ENCODE data around the gene DSC1. TPM values are rescaled to one million over a fixed set of nuclear protein-coding genes. Genes with fewer than 3 reads are reported as not detected.
A peak's percentile ranks its signal among the peaks of the same experiment; 100 is the strongest.

The DSC1 gene
- total RNA-seq, 4 donors from 2014 or later: not detected

DNA sequence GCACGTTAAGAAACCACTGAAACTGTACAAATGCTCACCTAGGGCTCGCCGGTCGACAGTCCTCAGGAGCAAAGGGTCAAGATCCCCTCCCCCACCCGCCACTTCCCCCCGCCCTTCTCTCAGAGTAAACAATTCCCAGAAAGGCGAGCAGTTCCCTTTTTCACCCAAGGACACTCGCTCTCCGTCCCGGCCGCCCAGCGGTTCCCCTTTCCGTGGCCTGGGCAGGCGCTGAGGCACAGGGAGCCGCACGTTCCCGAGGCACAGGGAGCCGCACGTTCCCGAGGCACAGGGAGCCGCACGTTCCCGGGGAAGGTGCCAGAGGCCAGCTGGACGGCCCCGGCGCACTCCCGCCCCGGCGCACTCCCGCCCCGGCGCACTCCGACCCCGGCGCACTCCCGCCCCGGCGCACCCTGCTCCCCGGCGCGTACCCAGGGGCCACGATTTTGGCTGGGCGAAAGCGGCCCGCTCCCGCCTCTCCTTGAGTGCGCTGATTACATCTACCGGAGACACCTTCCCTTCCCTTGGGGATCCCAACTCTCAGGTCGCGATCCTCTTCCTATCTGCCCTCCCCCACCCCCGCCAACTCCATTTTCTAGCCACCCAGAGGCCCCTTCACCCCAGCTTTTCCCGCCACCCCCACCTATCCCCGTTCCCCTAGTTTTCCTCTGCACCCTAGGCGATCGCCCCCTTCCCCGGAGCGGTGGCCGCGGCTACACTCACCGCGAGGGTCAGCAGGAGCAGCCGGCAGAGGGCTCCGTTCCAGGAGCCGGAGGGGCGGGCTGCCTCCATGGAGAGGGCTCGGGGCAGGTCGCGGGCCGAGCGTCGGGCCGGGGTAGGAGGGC lies 61.3 kb downstream of the DSC1 start:
- peaks cover 5% of the 10 kb centered on the region for H3K27me3 ChIP-seq
- 10% methylated on average over 4 to 45 of the region's 72 CpGs for WGBS, 2 donors (ENCODE audit: low coverage in 1 of 2)
- peak overlapping the region; percentile 29 to 96 (median 76) for H3K4me3 ChIP-seq
- H3K9me3 ChIP-seq: no peaks in the 10 kb centered on the region
- in situ Hi-C loops (cut with MboI; ENCODE audit: low pct_ligation_motif_present in 1 of 4, low pct_unique_long_range_greater_than_20kb in 1 of 4, low sequenced_read_pairs in 3 of 4) (loop anchor here in 1 of 4 donors (10.0 kb wide), 1 partner anchor 103 kb away; no protein-coding TSS in a partner anchor), intact Hi-C loops (cut with DNase I; ENCODE audit: low total_unique reads) (no loop called here)
- TF ChIP-seq POLR2A (IDR thresholded peaks at IDR 0.05): peak; percentile 68
- no peak for TF ChIP-seq EP300 (IDR thresholded peaks at IDR 0.05; ENCODE audit: low read depth)
- TF ChIP-seq POLR2AphosphoS5 (IDR thresholded peaks at IDR 0.05): peak in 2 of 3 donors; percentile 80 to 82
- H3K27ac ChIP-seq: peak overlapping the region; percentile 92 to 98 (median 96)
- no peaks in the 10 kb centered on the region for H3K36me3 ChIP-seq
- H3K4me1 ChIP-seq: peaks cover 0 to 30% (median 18%) of the 10 kb centered on the region in 4 donors
- DNase-seq: peak; percentile 73

GRCh38 chr18:31100436-31101182 lies 62.0 kb downstream of the DSC1 start:
- DNase-seq: peak; percentile 56
- 15 to 19% methylated on average over 15 to 23 of the region's 23 CpGs for WGBS, 2 donors (ENCODE audit: low coverage in 1 of 2)
- peak overlapping the region; percentile 29 to 96 (median 76) for H3K4me3 ChIP-seq
- H3K27me3 ChIP-seq: peaks cover 5% of the 10 kb centered on the region
- TF ChIP-seq POLR2AphosphoS5 (IDR thresholded peaks at IDR 0.05): peak in 2 of 3 donors; percentile 34 to 54
- peak; percentile 2 for TF ChIP-seq POLR2A (IDR thresholded peaks at IDR 0.05)
- TF ChIP-seq EP300 (IDR thresholded peaks at IDR 0.05; ENCODE audit: low read depth): no peak
- no peaks in the 10 kb centered on the region for H3K36me3 ChIP-seq
- in situ Hi-C loops (cut with MboI; ENCODE audit: low pct_ligation_motif_present in 1 of 4, low pct_unique_long_range_greater_than_20kb in 1 of 4, low sequenced_read_pairs in 3 of 4) (loop anchor here in 1 of 4 donors (10.0 kb wide), 1 partner anchor 104 kb away; no protein-coding TSS in a partner anchor), intact Hi-C loops (cut with DNase I; ENCODE audit: low total_unique reads) (no loop called here)
- H3K4me1 ChIP-seq: peaks cover 0 to 30% (median 19%) of the 10 kb centered on the region in 4 donors
- H3K27ac ChIP-seq: peak overlapping the region; percentile 92 to 98 (median 96)
- H3K9me3 ChIP-seq: no peaks in the 10 kb centered on the region

GRCh38 chr18:31099450-31100230 lies 63.0 kb downstream of the DSC1 start:
- intact Hi-C loops (cut with DNase I; ENCODE audit: low total_unique reads) (no loop called here), in situ Hi-C loops (cut with MboI; ENCODE audit: low pct_ligation_motif_present in 1 of 4, low pct_unique_long_range_greater_than_20kb in 1 of 4, low sequenced_read_pairs in 3 of 4) (loop anchor here in 3 of 4 donors (10.0 to 25.0 kb wide), 4 partner anchors 105 to 438 kb away; no protein-coding TSS in a partner anchor)

GRCh38 chr18:31098878-31099277 lies 63.8 kb downstream of the DSC1 start:
- DNase-seq: no peak
- H3K4me3 ChIP-seq: peak overlapping the region in 2 of 4 donors; percentile 3 to 82
- in situ Hi-C loops (cut with MboI; ENCODE audit: low pct_ligation_motif_present in 1 of 4, low pct_unique_long_range_greater_than_20kb in 1 of 4, low sequenced_read_pairs in 3 of 4): loop anchor here in 3 of 4 donors (25.0 kb wide), 3 partner anchors 313 to 438 kb away; no protein-coding TSS in a partner anchor
- intact Hi-C loops (cut with DNase I; ENCODE audit: low total_unique reads): no loop called here
- peak overlapping the region; percentile 92 to 98 (median 96) for H3K27ac ChIP-seq
- no peaks in the 10 kb centered on the region for H3K9me3 ChIP-seq
- peaks cover 5% of the 10 kb centered on the region for H3K27me3 ChIP-seq
- no peaks in the 10 kb centered on the region for H3K36me3 ChIP-seq
- H3K4me1 ChIP-seq: peaks cover 0 to 30% (median 19%) of the 10 kb centered on the region in 4 donors
- TF ChIP-seq EP300 (IDR thresholded peaks at IDR 0.05; ENCODE audit: low read depth) (no peak), POLR2AphosphoS5 (IDR thresholded peaks at IDR 0.05) (no peak), POLR2A (IDR thresholded peaks at IDR 0.05) (no peak)
- TF ChIP-seq, protein P1, sequence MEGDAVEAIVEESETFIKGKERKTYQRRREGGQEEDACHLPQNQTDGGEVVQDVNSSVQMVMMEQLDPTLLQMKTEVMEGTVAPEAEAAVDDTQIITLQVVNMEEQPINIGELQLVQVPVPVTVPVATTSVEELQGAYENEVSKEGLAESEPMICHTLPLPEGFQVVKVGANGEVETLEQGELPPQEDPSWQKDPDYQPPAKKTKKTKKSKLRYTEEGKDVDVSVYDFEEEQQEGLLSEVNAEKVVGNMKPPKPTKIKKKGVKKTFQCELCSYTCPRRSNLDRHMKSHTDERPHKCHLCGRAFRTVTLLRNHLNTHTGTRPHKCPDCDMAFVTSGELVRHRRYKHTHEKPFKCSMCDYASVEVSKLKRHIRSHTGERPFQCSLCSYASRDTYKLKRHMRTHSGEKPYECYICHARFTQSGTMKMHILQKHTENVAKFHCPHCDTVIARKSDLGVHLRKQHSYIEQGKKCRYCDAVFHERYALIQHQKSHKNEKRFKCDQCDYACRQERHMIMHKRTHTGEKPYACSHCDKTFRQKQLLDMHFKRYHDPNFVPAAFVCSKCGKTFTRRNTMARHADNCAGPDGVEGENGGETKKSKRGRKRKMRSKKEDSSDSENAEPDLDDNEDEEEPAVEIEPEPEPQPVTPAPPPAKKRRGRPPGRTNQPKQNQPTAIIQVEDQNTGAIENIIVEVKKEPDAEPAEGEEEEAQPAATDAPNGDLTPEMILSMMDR (IDR thresholded peaks at IDR 0.05): no peak

More at GRCh38 chr18:31099450-31100230, 63.0 kb downstream of the DSC1 start:
- 41 to 52% methylated on average over 4 to 10 of the region's 10 CpGs for WGBS, 2 donors (ENCODE audit: low coverage in 1 of 2)
- TF ChIP-seq, protein P1 (IDR thresholded peaks at IDR 0.05): no peak
- TF ChIP-seq POLR2AphosphoS5 (IDR thresholded peaks at IDR 0.05) (peak in 2 of 3 donors; percentile 77 to 88), EP300 (IDR thresholded peaks at IDR 0.05; ENCODE audit: low read depth) (no peak), POLR2A (IDR thresholded peaks at IDR 0.05) (peak; percentile 76)
- H3K36me3 ChIP-seq: no peaks in the 10 kb centered on the region
- peaks cover 0 to 30% (median 19%) of the 10 kb centered on the region in 4 donors for H3K4me1 ChIP-seq
- DNase-seq: peak; percentile 22
- peaks cover 5% of the 10 kb centered on the region for H3K27me3 ChIP-seq
- no peaks in the 10 kb centered on the region for H3K9me3 ChIP-seq
- peak overlapping the region; percentile 92 to 98 (median 96) for H3K27ac ChIP-seq
- peak overlapping the region in 3 of 4 donors; percentile 70 to 96 (median 82) for H3K4me3 ChIP-seq

All from transverse colon (tissue), 4 donors.